ENCODE results near the gene TSGA10IP.

TSGA10IP gene

GRCh38 chr11:65911682-65912568 is 33.4 kb upstream of the TSGA10IP start:
- H3K36me3 ChIP-seq (ENCODE audit: insufficient read depth, low read length): no peaks in the 10 kb centered on the region
- peaks cover 10% of the 10 kb centered on the region for H3K4me1 ChIP-seq (ENCODE audit: insufficient read depth, low read length, poor library complexity, severe bottlenecking)
- H3K9ac ChIP-seq (ENCODE audit: low read depth, low read length, poor library complexity, severe bottlenecking): no peak overlapping the region
- no peak overlapping the region for H3K4me2 ChIP-seq (ENCODE audit: low read depth, low read length, poor library complexity, severe bottlenecking)
- H3F3A ChIP-seq (ENCODE audit: low read depth): no peaks in the 10 kb centered on the region
- no peak for TF ChIP-seq EZH2phosphoT487 (IDR thresholded peaks at IDR 0.05; ENCODE audit: borderline replicate concordance)
- peak; percentile 42 for TF ChIP-seq CTCF (conservative IDR thresholded peaks at IDR 0.05; ENCODE audit: low read length)
- no peaks in the 10 kb centered on the region for H3K27me3 ChIP-seq (ENCODE audit: insufficient read depth, low read length, poor library complexity, severe bottlenecking)
- no peaks in the 10 kb centered on the region for H4K20me1 ChIP-seq (ENCODE audit: insufficient read depth, low read length, poor library complexity, severe bottlenecking)
- H3K79me2 ChIP-seq (ENCODE audit: insufficient read depth, low read length): peaks cover 9% of the 10 kb centered on the region; the same call in 1 of the 2 replicates
- no peaks in the 10 kb centered on the region for H3K9me3 ChIP-seq (ENCODE audit: insufficient read depth, low read depth, low read length)
- H2AFZ ChIP-seq (ENCODE audit: low read length): no peak overlapping the region
- H3K4me3 ChIP-seq (ENCODE audit: low read length, poor library complexity, severe bottlenecking): no peak overlapping the region
- no peaks in the 10 kb centered on the region for H3K9me2 ChIP-seq (replicated peaks; ENCODE audit: low read depth, low read length)

GRCh38 chr11:65912845-65913244 is 32.4 kb upstream of the TSGA10IP start:
- no peak overlapping the region for H3K4me2 ChIP-seq (ENCODE audit: low read depth, low read length, poor library complexity, severe bottlenecking)
- peaks cover 16% of the 10 kb centered on the region for H3K4me1 ChIP-seq (ENCODE audit: insufficient read depth, low read length, poor library complexity, severe bottlenecking)
- H3K4me3 ChIP-seq (ENCODE audit: low read length, poor library complexity, severe bottlenecking): no peak overlapping the region

DNA sequence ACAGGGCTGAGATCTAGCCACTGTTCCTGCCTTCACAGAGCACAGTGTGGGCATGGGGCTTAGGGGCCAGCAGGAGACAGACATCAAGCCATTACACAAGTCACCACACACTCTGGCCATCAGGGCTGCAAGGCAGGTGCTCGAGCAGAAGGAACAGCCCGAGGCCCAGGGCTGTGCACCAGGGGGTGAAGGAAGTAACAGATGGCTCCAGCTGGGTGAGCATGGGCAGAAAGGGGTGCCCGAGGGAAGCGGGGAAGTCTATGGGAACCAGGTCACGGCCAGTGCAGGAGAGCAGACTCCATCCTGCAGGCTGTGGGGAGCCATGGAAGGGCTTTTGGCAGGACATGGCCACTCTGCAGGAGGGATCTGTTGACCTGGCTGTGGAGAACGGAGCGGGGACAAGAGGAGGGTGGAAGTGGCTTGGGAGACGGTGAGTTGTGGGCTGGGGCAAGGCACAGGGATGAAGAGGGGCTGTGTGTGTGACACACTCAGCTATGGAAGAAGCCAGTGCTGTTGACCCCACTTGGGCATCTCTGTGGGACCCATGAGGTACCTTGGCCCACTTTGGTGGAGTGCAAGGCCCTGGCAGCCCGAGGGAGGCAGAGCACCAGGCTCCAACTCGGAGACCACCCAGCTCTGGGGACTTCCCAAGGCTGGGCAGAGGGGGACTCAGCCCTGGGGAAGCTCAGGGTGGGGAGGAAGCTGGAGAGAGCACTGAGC is 30.0 kb upstream of the TSGA10IP start:
- H3K4me1 ChIP-seq (ENCODE audit: insufficient read depth, low read length, poor library complexity, severe bottlenecking): peaks cover 25% of the 10 kb centered on the region
- no peaks in the 10 kb centered on the region for H3K9me2 ChIP-seq (replicated peaks; ENCODE audit: low read depth, low read length)
- no peaks in the 10 kb centered on the region for H3K9me3 ChIP-seq (ENCODE audit: insufficient read depth, low read depth, low read length)
- no peak overlapping the region for H3K4me3 ChIP-seq (ENCODE audit: low read length, poor library complexity, severe bottlenecking)
- H3K27me3 ChIP-seq (ENCODE audit: insufficient read depth, low read length, poor library complexity, severe bottlenecking): no peaks in the 10 kb centered on the region
- peaks cover 35% of the 10 kb centered on the region for H3K79me2 ChIP-seq (ENCODE audit: insufficient read depth, low read length)
- no peaks in the 10 kb centered on the region for H3K36me3 ChIP-seq (ENCODE audit: insufficient read depth, low read length)
- peak overlapping the region; percentile 17 for H3K4me2 ChIP-seq (ENCODE audit: low read depth, low read length, poor library complexity, severe bottlenecking)
- H3K9ac ChIP-seq (ENCODE audit: low read depth, low read length, poor library complexity, severe bottlenecking): no peak overlapping the region
- TF ChIP-seq CTCF (conservative IDR thresholded peaks at IDR 0.05; ENCODE audit: low read length): no peak
- TF ChIP-seq EZH2phosphoT487 (IDR thresholded peaks at IDR 0.05; ENCODE audit: borderline replicate concordance): no peak
- H3F3A ChIP-seq (ENCODE audit: low read depth): no peaks in the 10 kb centered on the region
- H2AFZ ChIP-seq (ENCODE audit: low read length): no peak overlapping the region
- H4K20me1 ChIP-seq (ENCODE audit: insufficient read depth, low read length, poor library complexity, severe bottlenecking): peaks cover 10% of the 10 kb centered on the region

More at GRCh38 chr11:65912845-65913244, 32.4 kb upstream of the TSGA10IP start:
- Histone ChIP-seq H3K9me2 (replicated peaks; ENCODE audit: low read depth, low read length) (no peaks in the 10 kb centered on the region), H3F3A (ENCODE audit: low read depth) (no peaks in the 10 kb centered on the region), H3K79me2 (ENCODE audit: insufficient read depth, low read length) (peaks cover 19% of the 10 kb centered on the region), H2AFZ (ENCODE audit: low read length) (no peak overlapping the region), H3K9me3 (ENCODE audit: insufficient read depth, low read depth, low read length) (no peaks in the 10 kb centered on the region), H3K9ac (ENCODE audit: low read depth, low read length, poor library complexity, severe bottlenecking) (no peak overlapping the region), H4K20me1 (ENCODE audit: insufficient read depth, low read length, poor library complexity, severe bottlenecking) (no peaks in the 10 kb centered on the region), H3K27me3 (ENCODE audit: insufficient read depth, low read length, poor library complexity, severe bottlenecking) (no peaks in the 10 kb centered on the region), H3K36me3 (ENCODE audit: insufficient read depth, low read length) (no peaks in the 10 kb centered on the region)
- TF ChIP-seq EZH2phosphoT487 (IDR thresholded peaks at IDR 0.05; ENCODE audit: borderline replicate concordance) (no peak), CTCF (conservative IDR thresholded peaks at IDR 0.05; ENCODE audit: low read length) (no peak)
